ENCODE results near the gene CHST6.
A peak's percentile ranks its signal among the peaks of the same experiment; 100 is the strongest.
"Not testable (repeated sequence)": the region's sequence is repeated elsewhere in the genome, so short reads cannot be mapped to it uniquely, and the experiment has no call there.

The CHST6 gene

GRCh38 chr16:75433732-75434413 lies 61.4 kb downstream of the CHST6 start:
- peak in 1 of 2 experiments; percentile 88 for DNase-seq

DNA sequence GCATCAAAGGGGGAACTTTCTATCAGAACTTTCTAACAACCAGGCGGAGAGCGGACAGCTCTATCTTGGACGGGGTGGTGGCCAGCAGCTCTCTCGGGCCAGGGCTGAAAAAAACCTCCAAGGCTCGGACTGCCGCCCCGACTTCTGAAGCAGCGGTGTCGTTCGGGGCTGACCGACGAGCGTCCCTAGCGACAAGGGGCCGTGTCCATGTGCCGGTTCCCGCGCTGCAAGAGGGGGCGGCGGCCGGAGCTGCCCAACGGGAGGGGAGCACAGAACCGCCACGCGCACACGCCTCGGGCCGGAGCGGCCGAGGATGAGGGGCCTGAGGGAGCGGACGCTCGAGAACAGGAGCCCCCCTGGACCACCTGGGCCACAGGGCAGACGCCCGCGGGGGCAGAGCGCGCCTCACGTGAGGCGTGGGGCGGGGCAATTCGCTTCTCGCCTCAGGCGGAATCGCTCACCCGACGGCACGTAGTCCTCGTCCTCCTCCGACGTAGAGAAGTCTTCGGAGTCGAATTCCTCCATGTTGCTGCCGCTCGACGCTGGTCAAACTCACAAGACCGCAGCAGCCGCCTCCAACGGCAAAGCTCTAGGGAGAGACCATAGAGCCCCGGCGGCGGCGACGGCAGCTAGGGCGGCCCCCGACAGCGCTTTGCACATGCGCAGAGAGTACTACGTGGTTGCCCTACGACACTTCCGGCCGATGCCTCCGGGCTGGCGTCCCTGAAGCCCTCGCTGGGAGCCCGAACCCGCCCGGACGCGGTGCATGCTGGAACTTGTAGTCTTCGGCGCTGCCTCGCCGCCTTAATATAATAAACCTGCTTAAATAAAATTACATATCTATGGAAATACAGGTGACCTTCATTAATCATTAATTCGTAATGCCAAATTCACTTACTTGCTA lies 62.2 kb downstream of the CHST6 start, which contains the start of gene CFDP1:
Gene CFDP1, minus strand, starts transcription at position 676 of the 904 bp plus-strand sequence. Its CDS starts 151 bp downstream, at position 525.
- DNase-seq, result peak; percentile 26 to 88

GRCh38 chr16:75429621-75430403 lies 65.4 kb downstream of the CHST6 start:
- DNase-seq, result no peak

GRCh38 chr16:75426524-75426923 lies 68.7 kb downstream of the CHST6 start:
- DNase-seq, result not testable (repeated sequence)

DNA sequence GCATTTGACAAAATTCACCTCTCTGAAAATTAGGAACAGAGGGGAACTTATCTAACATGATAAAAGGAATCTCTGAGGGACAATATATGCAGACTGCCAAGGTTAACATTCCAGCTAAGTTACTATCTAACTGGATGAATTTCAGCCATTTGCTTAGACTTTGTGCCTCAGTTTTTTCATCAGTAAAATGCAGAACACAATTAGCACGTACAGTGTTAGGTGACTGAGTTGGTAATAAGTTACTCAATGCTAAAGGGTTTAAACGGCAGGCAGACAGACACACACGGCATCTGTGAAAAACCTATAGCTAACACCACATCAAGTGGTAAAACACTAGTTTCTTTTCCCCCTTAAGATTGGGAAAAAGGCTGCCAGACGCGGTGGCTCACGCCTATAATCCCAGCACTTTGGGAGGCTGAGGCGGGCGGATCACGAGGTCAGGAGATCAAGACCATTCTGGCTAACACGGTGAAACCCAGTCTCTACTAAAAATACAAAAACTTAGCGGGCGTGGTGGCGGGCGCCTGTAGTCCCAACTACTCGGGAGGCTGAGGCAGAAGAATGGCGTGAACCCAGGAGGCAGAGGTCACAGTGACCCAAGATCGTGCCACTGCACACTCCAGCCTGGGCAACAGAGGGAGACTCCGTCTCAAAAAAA lies 71.0 kb downstream of the CHST6 start:
- DNase-seq, result not testable (repeated sequence)

- DNase-seq, result no peak
These were observed 71.5 kb downstream of the CHST6 start for GRCh38 chr16:75423723-75424104.

All from cerebellar nuclear complex (tissue), 1 donor.